ENCODE results near the gene SUGCT.
A peak's percentile ranks its signal among the peaks of the same experiment; 100 is the strongest.

SUGCT gene

DNA sequence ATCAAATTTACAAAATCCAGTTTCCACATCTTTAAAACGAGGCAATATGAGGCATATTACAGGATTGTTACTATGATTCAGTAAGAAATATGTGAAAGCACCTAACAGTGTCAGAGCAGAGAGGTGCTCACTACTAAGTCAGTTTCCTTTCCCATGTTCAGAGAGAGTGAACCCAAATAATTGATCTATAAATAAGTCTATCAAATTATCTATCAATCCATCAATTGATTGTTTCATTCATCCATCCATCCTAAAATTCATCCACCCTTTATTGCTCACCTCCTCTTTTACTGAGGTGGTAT is 340.8 kb downstream of the SUGCT start:
- no peak for DNase-seq

DNA sequence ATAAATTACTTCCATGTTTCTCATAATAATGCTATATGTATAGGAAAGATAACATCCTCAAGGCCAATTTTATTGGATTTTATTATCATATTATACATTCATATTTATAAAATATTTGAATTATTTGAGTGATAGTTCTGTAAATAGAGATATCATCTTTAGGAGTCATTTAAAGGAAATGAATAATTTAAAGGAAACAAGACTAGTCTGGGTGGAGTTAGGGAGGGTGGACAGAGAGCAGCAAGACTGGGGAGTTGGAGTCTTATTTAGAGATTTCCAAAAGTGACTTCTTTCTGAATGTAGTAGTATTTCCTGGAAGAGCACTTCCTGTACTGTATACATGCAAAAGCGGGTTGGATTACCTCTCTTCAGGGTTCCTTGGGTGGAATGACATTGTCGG is 342.3 kb downstream of the SUGCT start:
- DNase-seq: no peak

DNA sequence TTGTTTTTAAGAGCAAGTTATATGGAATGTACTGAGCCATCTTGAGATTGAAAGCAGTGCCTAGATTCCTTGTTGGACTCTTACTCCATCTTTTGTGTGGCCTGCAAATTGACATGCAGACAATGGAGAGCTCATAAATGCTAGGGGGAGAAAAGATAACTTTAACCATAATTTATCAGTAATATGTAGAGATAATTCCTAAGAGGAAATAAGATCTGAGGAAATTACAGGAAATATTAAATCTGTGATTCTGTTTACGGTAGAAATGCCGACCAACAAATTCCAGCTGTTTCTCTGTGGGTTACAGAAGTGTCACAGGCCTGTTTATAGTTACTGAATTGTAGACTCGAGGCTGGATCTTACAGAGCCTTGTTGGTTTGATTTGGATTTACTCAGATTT is 348.0 kb downstream of the SUGCT start:
- peak; percentile 39 for DNase-seq

DNA sequence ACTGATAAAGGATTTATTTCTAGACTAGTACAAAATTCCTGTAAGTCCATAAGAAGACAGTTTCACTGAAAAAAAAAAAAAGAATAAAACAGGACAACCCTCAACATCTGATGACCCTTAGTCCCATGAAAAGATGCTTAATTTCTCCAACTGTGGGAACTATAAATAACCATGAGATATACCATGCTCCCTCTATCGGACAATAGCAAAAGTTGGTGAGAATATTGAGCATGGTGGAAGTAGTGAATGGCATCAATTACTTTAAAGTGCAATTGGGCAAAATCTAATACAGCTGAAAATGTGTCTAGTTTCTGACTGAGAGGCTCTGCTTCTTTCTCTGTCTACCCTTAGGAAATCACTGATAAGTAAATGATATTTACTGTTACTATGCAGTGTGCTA is 348.8 kb downstream of the SUGCT start:
- DNase-seq: no peak

DNA sequence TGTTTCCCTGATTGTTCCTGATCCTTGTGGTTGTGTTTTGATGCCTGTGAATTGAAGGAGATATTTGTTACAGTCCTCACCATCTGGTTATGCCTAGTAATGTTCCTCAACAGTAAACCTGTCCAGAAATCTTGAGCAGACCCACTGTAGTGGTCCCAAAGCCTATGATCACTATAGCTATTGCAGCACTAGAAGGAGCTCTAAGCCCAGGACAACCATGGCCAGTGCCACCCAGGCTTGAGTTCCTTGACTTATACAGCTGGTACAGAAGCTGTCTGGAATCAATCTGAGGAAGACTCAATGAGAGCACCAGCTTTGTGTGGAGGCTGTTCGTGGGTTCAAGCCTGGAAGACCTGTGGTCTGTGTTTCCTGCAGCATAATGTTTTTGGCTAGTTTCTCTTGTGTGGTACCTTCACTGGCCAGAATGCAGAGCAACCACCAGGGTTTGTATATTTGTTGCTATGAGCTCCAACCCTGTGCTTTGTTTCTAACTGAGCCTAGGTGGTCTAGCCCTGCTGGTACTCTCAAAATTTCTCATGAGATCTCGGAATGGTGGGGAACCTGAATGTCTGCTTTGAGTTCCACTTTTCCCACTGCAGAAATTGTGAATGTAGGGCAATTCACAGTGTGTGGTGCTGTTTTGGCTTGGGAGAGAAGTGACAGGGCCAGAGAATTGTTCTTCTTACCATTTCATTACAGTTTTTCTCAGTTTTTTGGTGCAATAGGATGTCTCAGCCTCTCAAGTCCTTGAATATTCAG is 355.2 kb downstream of the SUGCT start:
- DNase-seq: peak; percentile 37

DNA sequence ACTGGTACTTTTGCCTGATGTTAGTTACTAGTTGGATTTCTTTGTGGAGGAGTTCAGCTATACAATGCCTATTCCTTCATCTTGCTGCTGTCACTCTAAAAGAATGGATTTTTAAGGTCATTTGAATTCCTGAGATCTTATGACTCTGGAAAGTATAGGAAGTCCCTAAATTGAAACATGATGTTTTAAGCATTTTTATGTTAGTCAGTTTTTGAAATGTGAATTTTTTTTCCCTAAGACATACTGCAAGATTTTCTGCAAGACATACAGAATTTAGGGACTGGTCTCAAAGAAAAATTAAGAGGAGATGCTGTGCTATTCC is 355.8 kb downstream of the SUGCT start:
- peak; percentile 82 for DNase-seq

DNA sequence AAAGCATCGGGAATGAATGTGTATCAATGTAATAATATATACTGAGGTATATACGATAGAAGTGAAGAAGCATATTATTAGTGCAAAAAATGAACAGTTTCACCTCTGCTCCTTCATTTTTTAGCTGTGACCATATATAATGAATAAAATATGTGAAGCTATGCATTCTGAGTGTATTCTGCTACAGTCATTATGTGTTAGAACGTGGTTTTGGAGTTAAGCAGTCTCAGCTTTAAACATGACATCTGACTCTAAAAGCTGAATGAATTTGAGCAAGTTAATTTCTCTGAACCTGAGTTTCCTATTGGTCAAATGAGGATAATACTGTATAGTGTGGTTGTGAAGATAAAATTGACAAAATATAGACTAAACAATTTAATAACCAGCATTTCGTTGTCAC is 358.1 kb downstream of the SUGCT start:
- no peak for DNase-seq

DNA sequence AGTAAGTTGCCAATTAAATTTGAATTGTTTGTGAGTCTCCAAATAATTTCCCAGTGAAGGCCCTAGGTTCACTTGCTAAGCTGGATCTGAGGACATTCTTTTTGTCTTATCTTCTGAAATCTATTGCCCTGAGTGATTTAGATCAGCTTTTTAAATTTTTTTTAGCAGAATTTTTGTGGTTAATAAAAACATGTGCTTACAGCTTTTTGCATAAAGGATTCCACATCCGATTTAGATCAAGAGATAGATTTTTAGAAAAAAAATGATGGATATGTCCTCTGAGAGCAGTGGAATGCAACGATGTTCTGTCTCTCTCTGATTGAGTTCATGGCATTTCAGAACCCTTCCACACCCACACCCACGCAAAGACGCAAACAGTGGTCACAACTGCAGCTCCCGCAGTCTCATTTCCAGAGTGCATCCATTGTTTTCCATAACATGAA is 358.8 kb downstream of the SUGCT start:
- DNase-seq: peak; percentile 60

DNA sequence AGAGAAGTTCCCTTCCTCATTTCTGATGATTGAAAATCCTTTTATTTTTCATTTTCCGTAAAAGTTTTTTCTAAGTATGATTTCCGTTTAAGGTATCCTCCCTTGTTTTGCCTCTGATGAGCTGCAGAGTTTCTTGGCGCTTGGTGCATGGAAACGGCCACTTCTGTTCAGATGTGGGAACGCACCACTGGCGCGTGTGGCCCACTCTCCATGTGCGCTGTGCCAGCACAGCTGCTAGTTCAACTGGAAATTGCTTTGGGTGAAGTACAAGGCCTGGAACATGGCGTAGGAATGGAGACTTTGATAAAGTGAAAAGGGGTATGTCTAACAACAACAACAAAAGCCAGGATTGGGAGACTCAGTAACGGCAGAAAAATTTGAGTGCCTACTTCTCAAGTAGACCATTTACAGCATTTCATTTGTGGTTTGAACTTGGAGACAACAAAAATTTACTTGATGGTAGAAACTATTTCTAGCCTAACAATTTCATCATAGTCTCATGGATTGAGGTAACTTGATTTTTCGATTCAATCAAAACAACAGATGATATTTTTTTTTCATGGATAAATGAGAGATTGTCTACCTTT is 364.2 kb downstream of the SUGCT start:
- DNase-seq: no peak

DNA sequence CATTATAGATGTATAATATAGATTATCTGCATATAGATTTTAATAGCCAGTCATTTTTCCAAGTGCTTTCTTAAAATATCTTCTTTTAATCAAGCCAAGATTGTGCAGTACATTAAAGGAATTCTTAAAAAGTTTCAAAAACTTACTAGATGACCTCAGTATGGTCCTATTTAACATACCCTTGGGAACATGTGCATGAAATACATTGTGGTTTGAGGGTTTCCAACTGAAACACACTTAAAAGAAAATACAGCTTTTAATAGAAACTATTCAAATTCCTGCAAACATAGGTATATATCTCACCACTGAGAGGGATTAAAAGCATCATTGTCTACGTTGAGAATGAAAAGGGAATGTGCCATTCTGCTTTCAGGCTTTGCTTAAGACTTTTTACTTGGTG is 364.9 kb downstream of the SUGCT start:
- DNase-seq: peak; percentile 63

DNA sequence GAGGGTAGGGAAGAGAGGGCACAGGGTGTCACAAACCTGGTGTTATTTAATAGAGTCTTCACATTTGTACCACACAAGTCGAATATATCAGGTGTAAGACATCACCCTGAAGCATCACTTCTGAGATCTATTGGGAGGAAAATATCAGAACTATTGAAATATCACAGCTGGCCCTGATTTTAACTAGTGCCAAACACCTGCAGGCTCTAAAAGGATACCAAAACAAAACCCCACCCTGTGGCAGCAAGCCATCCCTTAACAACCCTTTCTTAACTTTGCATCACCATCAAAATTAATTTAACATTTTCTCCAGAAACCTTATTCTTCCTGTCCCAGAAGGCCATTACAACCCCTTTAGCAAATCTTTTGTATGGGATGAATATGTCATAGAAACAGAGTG is 365.4 kb downstream of the SUGCT start:
- no peak for DNase-seq

DNA sequence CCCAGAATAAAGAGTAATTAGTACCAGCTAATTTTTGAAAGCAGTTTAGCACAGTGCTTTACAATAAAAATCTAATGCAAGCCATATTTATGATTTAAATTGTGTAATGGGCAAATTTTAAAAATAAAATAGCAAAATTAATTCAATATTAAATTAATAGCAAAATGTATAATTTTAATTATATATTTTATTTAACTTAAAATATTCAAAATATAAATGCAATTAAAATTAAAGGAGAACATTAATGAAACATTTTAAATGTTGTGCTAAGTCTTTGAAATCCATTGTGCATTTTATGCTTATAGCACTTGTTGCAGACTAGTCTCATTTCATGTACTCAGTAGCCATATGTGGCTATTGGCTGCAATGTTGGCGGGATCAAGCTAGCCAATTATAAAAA is 367.6 kb downstream of the SUGCT start:
- DNase-seq: no peak

DNA sequence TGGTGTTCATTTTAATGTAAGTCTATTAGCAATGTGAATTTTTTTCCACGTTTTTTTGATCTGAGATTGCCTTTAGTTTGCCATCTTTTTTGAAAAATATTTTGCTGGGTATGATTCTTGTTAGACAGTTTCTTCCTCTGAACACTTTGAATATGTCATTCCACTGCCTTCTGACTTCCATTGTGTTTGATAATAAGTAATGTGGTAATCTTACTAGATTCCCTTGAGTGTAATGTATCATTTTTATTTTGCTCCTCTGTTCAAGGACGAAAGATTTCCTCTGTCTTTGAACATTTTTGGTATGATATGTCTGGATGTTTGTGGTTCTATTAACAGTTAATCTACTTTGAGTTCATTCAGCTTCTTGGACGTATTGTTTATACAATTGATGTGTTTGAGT is 371.4 kb downstream of the SUGCT start:
- DNase-seq: no peak

DNA sequence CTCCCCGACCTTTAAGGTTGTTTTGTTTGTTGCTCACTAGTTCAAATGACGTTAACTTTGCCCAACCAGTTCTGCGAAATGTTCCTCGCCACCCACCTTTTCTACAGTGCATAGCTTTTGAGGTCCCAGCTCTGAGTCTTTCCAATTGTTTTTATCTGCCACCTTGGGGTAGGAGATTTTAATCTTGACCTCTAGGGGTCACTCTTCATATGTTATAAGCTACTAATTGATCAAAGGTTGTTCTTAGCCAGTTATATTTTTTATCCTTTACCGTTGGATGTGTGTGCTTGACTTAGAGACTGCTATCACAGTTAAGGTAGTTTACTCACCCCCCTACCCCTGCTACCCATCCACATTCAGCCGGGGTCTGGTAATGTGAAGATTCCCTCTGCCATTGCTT is 372.4 kb downstream of the SUGCT start:
- DNase-seq: no peak

DNA sequence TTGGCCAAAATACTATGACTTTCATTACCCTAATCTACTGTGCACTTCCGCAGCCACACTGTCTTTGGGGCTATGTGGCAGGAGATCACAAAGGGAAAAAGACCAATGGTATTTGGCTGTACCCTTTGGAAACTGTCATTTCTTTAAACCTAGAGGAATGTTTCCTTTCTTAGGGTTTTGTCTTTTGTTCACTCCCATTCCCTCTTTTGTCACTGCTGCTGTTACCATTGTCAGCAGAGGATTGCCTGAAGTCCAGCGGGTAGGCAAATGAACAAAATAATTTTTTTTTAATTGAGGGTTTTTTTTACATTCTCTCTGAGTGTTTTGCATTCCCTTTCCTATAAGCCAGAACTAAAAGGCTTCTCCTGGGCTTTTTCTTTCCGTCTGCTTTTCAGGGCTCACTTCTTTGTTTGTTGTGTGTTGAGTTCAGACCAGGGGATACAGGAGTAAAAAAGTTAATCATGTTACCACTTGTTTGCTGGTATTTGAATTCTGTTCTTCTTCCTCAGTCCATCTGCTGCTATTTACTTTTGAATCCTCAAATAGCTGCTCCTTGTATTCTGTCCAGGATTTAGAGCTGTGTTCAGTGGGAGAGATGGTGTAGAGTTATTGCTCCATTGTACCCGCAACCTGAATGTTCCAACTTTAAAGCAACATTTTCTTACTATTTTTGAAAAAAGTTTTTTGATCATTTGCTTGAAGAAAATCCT is 374.6 kb downstream of the SUGCT start:
- DNase-seq: no peak

DNA sequence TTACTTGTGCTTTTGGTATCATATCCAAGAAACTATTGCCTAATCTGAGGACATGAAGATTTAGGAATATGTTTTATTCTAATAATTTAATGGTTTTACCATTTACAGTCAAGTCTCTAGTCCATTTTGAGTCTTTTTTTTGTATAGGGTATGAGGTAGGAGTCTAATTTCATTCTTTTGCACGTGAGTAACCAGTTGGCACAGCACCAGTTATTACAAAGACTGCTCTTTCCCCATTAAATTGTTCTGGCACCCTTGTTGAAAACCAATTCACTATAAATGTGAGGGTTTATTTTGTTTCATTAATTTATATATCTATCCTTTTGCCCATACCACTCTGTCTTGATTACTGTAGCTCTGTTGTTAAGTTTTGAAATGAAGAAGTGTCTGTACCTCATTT is 381.6 kb downstream of the SUGCT start:
- DNase-seq: peak; percentile 66

DNA sequence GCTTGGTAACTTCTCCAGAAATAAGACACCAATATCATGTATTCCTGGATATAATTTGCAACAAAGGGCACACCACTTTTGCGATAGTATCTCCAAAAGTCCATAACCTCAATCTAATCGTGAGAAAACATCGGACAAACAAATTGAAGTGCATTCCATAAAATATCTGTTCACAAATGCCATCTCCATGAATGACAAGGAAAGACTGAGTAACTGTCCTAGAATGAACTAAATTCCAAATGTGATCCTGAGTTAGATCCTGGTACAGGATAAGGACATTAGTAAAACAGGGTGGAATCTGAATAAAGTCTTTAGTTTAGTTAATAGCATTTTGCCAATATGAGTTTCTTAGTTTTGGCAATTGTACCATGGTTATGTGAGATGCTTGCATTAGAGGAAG is 384.2 kb downstream of the SUGCT start:
- DNase-seq: peak; percentile 24

DNA sequence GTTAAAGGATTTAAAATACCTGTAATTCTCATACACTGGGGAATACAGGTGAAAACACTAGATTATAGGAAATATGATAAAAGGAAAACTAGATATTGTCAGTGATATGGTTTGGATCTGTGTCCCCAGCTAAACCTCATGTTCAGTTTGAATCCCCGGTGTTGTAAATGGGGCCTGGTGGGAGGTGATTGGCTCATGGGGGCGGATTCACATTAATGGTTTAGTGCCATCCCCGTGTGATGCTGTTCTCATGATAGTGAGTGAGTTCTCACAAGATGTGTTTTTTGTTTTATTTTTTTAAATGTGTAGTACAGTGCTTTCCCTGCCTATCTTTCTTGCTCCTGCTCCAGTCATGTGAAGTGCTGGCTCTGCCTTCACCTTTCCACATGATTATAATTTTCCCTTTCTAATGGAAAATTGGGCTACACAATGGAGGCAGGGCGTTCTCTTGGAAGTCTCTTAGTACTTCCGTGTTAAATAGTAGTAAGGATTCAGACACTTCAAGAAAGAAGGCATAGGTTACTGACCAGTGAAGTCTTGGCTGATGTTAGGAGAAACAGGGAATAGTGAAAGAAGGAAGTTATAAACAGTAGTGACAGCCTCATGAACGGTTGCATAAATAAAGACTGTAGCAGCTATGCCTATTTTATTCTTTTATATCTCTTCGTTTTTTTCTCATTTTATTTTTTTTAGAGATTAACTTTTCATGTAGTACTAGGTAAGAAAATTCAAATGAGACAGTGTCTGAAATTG is 386.4 kb downstream of the SUGCT start:
- no peak for DNase-seq

DNA sequence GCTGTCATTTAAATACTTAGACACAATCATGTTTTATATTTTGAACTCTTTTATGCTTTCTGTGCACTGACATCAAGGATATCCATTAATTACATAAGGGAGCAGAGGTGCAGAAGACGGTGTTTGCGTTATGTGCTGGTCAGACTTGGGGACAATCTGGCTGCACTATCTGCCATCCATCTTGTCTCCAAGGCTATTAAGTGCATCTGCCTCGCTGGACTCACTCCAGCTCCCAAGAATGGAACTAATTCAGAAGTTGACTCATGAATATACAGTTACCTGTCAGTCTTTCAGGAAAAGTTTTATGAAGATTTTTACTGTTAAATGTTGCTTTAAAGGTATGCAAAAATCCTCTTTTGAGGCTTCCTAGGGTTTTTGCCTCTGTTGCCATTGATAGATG is 391.0 kb downstream of the SUGCT start:
- no peak for DNase-seq

DNA sequence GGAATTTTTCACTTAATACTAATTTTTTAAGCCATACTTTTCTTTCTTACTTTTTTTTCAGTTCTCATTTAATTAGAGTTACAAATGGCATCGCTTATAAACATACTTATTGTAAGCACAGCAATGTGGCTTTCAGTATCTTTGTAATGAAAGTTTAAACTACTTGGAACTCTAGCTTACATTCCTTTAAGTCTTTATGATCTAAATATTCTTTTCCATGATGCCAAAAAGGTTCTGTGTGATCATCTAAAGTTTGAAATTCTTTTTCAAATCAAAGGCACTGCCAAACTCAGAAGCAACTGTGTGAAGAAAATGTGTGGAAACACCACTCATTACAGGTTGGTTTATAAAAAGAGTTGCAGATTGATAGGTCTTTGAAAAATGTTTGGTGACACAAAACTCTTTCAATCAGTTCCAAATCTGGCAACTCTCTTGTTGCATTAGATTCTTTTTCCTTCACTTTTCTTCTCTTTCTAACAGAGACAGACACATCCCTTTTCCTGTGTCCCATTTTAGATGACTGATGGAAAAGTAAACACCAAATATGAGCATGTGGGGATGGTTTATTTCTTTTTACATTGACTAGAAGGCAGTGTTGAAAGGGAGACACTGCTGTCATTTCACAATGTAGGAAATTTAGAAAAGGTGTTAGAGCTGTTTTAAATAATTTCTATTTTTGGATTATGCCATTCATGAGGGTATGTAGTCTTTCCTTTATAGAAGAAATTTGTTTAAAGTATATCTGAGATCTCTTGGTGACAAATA is 392.3 kb downstream of the SUGCT start:
- peak; percentile 6 for DNase-seq

DNA sequence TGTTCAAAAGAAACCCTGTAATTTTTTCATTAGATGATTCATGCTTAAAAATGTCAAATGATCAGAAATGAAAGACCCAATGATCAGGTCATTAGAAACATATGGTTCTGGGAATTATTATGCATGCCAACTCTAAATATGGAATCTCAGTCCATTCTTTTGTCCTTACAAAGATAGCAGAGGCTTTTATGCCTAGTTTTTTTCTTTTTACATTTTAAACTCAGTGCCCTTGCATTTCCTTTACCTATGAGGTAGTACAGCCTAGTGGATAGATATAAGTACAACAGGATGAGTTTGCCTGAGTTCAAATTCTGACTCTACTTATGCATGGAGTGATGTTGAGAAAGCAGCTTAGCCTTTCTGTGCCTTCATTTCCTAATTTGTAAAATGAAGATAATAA is 392.9 kb downstream of the SUGCT start:
- peak; percentile 53 for DNase-seq

DNA sequence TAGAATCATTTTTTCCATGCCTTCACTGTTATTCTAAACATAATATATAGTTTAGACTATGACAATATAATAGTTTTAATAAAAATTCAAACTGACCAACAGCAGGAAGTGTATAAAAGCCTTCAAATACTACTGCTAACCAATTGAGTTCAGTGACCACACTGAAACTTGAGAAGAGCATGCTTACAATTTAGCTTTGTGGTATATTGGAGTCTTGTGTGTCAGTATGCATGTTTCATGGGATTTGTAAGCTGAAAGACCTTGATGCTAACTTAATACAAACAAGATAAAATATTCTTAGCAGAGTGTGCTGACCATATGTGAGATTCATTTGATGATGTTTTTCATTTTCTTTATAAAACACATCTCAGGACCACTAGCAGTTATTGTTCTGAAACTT is 395.5 kb downstream of the SUGCT start:
- DNase-seq: peak; percentile 40

DNA sequence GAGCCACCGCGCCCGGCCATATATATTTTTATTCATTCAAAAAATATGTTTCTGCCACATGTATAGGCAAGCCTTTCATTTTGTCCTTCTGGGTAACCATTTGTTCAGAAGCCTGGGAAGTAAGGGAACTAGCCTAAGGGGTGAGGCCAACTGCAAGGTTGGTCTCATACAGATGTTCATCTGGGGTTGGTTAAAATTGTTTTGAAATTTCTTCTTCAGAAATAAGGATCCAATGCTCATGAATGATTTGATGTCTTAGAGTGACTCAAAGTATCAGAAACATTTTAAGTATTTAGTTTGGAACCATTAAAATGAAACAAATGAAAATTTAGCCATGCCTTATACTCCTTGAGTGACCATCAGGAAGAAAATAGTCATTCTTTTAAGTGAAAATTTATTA is 397.2 kb downstream of the SUGCT start:
- DNase-seq: peak; percentile 13
